HG02623 (cell line): ENCODE data around the gene STAMBP.
"Not testable (repeated sequence)": the region's sequence is repeated elsewhere in the genome, so short reads cannot be mapped to it uniquely, and the experiment has no call there.

Experiments
- ATAC-seq: cut with Tn5 transposase; IDR thresholded peaks from one replicate; pipeline ENCODE4 v1.9.1; 2021; ENCODE audit warnings: moderate library complexity; ENCODE audit not compliant: unreplicated experiment

The STAMBP gene

DNA sequence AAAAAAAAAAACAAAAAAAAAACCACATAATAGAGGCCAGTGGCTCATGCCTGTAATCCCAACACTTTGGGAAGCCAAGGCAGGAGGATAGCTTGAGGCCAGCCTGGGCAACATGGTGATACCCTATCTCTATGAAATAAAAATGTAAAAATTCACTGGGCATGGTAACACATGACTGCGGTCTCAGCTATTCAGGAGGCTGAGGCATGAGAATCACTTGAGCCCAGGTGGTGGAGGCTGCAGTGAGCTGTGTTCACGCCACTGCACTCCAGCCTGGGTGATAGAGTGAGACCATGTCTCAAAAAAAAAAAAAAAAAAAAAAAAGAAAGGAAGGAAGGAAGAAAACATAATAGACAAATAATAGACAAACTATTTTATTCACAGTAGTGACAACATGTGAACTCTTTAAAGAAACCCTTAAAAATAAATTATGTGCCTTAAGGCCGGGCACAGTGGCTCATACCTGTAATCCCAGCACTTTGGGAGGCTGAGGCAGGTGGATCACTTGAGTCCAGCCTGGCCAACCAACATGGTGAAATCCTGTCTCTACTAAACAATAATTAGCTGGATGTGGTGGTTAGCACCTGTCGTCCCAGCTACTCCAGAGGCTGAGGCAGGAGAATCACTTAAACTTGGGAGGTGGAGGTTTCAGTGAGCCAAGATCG is 75.3 kb downstream of the STAMBP start:
- ATAC-seq = not testable (repeated sequence)

DNA sequence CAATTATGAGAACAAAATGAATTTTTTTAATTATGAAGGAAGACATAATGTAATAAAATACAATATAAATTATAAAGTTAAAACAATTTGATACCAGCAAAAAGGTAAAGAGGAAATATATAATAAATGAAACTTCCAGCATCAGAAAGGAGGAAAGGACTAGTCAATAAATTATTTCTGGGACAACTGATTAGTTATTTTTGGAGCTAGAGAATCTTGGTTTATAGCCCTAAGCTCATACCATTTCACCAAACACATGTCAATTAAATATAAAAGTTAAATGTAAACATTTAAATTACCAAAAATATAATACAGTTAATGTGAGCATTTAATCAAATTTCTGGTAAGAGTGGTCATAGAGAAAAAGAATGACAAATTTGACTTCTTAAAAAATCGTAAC is 76.2 kb downstream of the STAMBP start:
- no peak for ATAC-seq

DNA sequence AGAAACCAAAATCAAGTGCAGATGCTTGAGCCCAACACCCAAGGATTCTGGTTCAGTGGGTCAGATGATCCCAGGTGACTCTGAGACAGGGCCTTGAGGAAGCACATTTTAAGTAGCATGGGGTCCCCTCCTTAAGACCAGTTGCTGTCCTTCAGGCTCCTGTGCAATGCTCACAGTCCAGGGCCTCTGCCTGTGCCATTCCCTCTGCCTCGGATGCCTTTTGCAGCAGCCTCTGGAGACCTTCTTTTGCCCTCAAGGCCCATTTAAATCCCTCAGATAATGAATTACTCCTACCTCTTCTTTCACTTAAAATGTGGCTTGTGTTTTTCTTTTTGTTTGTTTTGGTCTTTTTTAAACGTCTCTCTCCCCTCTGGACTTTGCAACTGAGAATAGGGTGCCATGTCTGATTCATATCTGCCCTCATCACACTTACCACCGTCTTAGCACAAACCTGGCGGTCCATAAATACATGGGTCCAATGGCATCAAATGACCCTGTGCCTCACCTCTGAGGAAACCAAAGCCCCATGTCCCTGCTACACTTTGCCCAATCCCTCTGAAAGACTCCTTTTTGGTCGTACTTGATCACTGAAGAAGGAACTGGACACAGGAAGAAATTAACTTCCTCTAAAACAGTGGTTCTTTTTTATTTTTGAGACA is 78.2 kb downstream of the STAMBP start:
- ATAC-seq = no peak

DNA sequence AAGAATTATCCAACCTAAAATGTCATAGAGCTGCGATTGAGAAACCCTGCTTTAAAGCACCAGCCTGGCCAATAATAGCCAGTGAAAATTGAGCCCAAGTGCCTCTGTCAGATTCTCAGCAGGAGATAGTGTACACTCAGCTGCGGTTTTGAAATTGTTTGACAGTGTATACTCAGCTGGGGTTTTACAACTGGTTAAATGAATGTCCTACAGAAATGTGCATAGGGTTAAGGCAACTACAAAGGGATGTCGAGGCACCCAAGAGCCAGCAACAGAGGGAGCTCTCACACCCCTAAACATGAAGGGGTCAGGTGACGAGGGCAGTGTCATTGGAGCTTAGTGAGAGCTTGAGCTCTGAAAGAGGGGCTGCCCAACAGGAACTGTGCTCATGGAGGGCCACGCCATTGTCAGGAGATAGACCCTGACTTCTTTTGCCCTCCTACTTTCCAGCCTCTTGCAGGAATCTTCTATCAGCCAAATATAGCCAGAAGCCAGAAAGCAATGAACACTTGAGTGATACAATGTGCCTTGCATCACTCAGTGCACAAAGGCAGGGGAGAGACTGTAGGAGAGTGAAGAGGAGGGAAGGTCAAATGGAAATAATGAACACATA is 79.2 kb downstream of the STAMBP start:
- ATAC-seq = no peak

DNA sequence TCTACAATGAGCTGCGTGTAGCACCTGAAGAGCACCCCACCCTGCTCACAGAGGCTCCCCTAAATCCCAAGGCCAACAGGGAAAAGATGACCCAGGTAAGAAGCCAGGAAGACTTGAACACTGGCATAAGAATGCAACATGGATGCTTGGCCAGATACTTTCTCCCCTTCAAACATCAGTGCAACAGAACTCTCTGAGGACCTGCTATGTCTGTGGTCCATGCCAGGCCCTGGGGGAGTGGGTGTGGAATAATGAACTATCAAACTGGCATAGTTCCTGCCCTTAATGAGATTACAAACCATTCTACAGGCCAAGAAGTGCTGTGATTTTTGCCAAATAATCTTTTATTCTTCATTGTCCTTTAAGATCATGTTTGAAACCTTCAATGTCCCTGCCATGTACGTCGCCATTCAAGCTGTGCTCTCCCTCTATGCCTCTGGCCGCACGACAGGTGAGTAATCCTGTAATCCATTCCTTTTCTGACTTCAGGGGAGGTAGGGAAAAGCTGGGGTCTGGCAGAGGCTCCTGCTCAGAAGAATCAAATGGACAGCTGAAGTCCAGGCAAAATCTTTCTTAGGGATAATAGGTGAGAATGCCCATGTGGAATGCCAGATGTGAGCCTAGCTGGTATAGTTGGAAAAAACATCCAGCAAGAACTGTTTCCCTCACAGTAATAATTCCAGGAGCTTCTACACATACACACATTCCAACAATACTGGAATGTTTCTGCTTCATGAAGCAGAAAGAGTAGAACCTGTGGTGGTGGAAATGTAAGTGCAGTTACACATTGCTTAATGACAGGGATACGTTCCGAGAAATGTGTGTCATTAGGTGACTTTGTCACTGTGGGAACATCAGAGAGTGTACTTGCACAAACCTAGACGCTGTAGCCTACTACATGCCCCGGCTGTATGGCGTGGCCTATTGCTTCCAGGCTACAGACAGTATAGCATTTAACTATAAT is 80.2 kb downstream of the STAMBP start:
- no peak for ATAC-seq

DNA sequence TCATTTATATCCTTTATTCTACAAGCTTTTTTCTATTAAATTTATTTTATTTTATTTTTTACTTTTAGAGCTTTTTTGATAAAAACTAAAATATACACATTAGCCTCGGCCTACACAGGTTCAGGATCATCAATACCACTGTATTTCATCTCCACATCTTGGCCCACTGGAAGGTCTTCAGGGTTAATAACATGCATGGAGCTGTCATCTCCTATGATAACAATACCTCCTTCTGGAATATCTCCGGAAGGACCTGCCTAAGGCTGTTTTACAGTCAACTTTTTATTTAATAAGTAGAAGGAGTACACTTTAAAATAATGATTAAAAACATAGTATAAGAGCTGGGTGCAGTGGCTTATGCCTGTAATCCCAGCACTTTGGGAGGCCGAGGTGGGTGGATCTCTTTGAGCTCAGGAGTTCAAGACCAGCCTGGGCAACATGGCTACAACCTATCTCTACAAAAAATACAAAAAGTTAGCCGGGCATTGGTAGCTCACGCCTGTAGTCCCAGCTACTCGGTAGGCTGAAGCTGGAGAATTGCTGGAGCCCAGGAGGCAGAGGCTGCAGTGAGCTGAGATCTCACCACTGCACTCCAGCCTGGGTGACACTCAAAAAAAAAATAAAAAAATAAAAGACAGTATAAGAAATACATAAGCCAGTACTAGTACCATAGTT is 82.2 kb downstream of the STAMBP start:
- no peak for ATAC-seq

DNA sequence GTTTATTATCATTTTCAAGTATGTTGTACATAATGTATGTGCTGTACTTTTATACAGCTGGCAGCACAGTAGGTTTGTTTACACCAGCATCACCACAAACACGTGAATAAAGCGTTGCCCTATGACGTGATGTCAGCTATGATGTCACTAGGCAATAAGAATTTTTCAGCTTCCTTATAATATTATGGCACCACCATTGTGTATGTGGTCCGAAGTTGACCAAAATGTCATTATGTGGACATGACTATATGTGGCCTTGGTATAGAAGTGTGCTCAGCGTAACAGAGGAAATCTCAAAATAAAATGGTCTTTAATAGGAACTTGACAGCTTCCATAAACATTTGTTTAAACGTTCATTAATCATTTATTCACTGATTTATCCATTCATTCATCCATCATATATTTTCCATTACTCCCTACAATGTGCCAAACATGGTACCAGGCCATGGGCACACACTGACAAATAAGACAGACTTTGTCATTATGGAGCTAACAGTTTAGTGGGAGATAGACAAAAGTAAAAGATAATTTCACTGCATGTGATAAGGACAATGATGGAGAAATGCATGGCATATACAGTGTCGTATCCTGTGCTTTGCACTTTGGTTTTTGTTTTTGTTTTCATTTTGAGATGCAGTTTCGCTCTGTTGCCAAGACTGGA is 82.9 kb downstream of the STAMBP start:
- no peak for ATAC-seq

DNA sequence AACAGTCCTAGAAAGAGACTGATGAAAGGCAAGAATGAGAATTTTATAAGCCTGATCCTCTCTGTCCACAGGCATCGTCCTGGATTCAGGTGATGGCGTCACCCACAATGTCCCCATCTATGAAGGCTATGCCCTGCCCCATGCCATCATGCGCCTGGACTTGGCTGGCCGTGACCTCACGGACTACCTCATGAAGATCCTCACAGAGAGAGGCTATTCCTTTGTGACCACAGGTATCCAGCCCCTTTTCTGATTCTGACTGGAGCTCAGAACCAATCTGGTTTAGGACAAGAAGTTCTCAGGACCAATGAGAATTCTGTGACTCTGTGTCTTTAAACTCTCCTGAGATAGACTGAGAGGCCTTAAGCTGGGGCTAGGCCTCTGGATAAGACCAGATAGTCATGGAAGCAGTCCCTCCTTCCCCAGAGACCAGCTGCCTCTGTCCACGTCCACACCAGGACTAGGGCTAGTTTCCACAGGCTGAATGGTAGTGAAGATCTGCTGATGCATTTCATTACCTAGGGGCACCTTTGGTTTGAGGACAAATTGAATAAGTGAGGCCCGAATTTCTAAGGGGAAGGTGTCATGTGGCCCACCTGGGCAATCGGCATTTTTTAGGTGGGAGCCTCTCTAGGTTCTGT is 84.8 kb downstream of the STAMBP start:
- no peak for ATAC-seq

DNA sequence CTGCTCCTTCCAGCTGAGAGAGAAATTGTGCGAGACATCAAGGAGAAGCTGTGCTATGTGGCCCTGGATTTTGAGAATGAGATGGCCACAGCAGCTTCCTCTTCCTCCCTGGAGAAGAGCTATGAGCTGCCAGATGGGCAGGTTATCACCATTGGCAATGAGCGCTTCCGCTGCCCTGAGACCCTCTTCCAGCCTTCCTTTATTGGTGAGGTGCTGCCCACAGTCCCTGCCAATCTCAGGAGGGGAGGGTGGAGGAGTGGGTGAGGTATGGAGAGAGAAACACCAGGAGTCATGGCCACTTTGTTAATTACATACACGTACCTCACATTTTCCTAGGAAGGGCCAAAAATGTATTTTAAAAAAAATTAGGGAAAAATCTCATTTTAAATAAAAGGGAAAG is 85.9 kb downstream of the STAMBP start:
- no peak for ATAC-seq

DNA sequence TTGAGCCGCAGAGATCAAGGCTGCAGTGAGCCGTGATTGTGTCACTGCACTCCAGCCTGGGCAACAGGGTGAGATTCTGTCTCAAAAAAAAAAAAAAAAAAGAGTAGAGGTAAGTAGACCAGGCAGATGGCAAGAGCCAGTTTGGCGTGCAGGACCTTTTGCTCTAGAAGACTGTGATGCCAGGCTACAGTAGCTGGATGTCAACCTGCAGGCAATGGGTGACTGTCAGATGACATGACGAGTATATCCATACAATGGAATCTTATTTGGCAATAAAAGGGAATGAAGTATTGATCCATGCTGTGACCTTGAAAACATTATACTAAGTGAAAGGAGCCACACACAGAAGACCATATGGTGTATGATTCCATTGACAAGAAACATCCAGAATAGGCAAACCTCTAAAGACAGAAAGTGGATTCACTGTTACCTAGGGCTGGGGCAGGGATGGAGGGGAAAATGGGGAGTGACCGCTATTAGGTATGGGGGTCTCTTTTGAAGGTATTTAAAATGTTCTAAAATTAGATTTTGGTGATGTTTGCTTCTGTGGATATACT is 86.8 kb downstream of the STAMBP start:
- ATAC-seq = no peak

DNA sequence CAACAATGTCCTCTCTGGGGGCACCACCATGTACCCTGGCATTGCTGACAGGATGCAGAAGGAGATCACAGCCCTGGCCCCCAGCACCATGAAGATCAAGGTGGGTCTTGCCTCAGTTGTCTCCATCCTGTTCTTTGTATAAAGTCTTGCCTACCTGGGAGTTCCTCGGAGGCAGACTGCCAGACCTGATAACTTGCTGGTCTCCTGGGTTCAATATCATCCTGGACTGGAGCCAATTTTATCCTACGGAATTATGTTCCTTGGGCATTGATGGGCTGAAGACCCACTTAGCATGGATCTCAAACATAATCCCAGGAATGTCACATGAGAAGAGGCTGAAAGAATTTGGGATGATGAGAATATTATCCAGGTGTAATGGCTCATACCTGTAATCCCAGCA is 87.9 kb downstream of the STAMBP start:
- no peak for ATAC-seq

DNA sequence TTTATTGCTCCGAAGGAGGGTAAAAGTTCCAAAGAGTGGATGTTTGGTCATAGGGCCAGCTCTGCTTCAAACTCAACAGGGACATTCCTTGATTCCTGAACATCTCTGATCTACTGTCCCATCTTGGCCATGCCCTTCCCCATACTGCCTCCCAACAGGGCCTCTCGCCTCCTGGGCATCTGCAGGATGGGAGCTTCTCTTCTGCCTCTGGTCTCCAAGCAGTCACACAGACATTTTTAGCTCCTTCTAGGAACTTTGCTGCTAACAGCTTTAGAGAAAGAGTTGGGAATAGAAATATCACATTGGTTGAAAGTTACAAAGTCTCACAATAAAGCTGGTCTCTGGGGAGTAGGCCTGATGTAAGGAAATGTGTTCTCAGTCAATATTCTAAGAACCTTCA is 88.5 kb downstream of the STAMBP start:
- no peak for ATAC-seq

DNA sequence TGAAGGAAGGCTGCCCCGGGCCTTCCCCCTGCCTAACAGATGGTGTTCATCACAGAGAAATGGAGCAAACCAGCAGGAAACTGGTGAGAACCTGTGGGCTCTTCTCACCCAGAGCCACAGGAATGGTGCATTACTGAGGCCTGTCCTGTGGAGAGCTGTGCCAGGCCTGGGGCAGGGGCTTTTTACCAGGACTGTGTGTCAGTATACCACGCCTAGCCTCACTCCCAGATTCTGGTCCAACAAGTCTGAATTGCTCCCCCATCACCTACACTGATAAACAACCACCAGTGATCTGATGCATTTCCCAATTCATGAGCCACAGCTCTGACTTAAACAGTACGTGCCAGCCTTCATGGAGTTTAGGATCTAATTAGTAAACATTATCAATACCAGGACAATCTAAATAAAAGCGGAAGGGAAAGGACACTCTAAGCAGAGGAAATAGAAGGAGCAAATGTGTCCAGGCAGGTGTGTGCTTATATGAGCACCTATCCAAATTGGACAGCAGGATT is 89.0 kb downstream of the STAMBP start:
- ATAC-seq = no peak

DNA sequence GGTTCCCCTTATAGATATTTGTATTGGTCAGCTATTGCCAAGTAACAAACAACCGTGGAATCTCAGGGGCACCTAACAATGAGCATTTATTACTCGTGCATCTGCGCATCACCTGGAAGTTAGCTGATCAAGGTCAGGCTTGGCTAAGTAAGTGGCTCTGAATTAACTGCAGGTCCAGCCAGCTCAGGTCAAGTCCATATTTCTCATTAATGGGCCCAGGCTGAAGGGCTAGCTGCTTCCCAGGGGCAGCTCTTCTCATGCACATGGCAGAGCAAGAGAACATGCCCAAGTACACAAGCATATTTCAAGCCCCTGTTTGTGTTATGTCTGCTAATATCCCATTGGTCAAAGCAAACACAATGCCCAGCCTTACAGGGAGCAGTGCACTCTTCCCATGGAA is 90.1 kb downstream of the STAMBP start:
- no peak for ATAC-seq

DNA sequence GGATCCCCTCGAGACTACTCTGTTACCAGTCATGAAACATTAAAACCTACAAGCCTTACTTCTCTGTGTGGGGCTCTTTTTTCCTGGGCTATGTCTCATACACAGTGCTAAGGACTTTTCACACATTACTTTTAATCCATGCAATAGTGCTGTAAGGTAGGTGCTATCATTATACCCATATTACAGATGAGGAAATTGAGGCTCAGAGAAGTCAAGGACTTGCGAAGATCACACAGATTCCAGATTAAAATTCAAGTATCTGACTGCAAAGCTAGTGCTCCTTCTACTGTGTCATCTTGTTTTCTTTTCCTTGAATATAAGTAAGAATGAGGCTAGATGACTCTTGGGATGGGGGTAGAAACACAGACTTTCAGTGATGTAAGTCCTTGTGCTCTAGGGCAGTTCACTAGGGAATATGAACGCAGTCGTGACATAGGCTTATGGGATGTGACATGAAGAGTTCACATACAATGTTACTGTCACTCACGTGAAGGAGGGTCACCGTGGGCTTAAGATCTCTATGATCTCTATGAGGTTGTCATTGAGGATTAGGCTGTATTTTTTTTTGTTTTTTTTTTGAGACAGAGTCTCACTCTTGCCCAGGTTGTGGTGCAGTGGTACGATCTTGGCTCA is 91.0 kb downstream of the STAMBP start:
- no peak for ATAC-seq

DNA sequence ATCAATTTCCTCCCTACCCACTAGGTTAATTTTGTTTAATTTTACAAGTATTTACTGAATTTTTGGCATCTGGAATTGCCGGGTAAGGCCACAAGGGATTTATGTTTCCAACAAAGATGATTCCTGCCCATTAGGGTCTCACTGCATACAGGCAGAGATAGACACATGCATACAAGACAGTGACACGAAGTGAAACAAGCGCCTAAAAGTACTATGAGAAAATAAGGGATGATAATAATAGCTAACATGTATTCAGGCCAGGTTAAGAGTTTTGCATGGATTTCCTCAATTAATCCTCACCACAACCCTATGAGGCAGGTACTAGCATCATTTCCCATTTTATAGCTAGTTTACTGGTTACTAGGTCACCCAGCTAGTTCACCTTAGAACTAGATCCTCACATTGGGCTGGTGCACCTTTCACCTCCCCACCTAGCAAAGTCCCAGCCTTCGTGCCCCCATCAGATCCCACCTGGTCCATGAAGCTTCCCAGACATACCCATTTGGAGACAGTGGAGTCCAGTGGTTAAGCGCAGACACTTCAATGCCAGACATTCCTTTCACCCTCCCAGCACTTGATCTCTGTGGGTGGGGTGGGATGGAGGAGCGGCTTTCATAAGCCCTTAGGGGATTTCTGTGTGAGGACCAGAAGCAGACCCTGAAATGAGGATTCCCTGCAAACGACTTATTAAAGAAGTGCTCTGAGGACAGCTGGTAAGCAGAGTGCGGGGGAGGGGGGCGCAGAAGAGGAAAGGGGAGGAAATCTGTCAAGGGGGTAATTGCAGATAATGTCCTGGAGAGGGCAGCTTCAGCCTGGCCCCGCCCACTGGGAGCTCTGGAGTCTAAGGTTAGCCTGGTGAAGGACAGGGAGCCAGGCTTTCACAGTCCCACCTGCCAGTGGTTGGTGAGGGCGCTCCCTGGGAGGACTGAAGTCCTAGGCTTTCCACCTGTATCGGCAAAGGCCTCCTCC is 92.1 kb downstream of the STAMBP start:
- ATAC-seq = no peak

DNA sequence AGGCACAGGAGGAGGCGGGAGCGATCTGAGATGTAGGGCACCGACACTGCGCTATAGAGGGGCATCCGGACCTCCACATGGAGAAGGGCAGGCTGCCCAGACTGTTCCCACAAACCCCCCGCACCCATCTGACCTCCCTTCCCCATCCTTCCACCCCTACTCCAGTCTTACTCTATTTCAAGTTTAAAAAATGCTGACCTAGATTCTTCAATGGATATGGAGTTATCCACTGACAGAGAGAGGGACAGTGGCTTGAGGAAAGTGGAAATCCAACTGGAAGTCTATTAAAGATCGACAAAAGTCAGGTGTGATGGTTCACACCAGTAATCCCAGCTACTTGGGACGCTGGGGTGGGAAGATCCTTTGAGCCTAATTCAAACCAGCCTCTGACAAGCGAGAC is 92.8 kb downstream of the STAMBP start:
- ATAC-seq = no peak

DNA sequence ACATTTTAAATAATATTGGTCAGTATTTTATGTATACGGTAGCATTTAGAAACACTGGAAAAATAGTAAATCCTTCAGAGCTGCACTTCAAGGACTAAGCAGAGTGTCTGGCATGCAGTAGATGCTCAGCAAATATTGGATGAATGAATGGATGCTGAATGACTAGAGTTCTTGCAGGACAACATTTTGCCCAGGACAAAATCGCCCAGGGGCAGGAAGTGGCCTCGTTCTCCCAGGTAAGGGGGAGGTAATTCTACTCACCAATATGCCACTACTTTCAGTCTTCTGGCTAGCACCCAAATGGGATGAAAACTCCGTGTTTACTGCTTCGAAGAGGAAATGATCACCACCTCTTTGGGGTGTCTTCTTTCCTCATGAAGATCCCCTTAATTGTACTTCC is 93.9 kb downstream of the STAMBP start:
- ATAC-seq = no peak
